Measurements from ENCODE around the gene TLE7. TPM values are rescaled to one million over a fixed set of nuclear protein-coding genes. Genes with fewer than 3 reads are reported as not detected.

The TLE7 gene
- not detected in 2 replicates for total RNA-seq (2022)
- Bru-seq, nascent RNA = not detected
- BruChase-seq, experiment 1, labeled RNA remaining after a 6-hour chase = not detected
- not detected for BruChase-seq, experiment 2, labeled RNA remaining after a 2-hour chase
- long read RNA-seq = 0 reads

DNA sequence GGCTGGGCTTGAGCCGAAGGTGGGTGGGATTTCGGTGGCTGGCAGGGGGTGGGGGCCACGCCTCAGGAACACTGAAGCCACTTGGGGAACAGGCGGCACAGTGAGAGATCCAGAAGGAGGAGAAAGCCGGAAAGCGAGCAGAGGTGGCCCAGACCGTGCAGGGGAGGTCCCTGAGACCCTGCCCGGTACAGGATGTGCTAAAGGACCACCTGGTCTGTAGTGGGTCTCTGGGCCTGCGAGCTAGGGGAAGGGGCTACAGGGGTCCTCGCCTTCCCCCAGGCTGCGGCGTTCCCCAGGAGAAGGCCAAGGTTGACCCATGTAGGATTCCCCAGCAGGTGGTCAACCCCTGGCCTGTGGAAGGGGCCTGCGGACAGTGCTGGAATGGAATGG, at the start of gene TLE7:
TSS of gene TLE7 (minus strand) at position 4 of the 390 bp plus-strand sequence. CDS start 8,730 bp downstream, outside the sequence.
- Mint-ChIP-seq H3K4me1 (ENCODE audit: insufficient read depth, unreplicated experiment) (no peaks in the 10 kb centered on the region), H3K36me3 (ENCODE audit: insufficient read depth, unreplicated experiment) (peaks cover 12% of the 10 kb centered on the region), H3K4me3 (ENCODE audit: unreplicated experiment) (no peak within 1 kb of the TSS), H3K27me3 (ENCODE audit: insufficient read depth, unreplicated experiment) (no peaks in the 10 kb centered on the region), H3K27ac (ENCODE audit: low read depth, unreplicated experiment) (no peak within 1 kb of the TSS), H3K9me3 (ENCODE audit: unreplicated experiment) (peaks cover 32% of the 10 kb centered on the region)
- ChIA-PET CTCF (no interaction called here), POLR2A (no interaction called here)
- no peak for DNase-seq (ENCODE audit: unreplicated experiment)
- no TSS peak for BruUV-seq (replicated peaks)
- intact Hi-C loops (cut with micrococcal nuclease) = no loop called here
- TF ChIP-seq, protein P1, sequence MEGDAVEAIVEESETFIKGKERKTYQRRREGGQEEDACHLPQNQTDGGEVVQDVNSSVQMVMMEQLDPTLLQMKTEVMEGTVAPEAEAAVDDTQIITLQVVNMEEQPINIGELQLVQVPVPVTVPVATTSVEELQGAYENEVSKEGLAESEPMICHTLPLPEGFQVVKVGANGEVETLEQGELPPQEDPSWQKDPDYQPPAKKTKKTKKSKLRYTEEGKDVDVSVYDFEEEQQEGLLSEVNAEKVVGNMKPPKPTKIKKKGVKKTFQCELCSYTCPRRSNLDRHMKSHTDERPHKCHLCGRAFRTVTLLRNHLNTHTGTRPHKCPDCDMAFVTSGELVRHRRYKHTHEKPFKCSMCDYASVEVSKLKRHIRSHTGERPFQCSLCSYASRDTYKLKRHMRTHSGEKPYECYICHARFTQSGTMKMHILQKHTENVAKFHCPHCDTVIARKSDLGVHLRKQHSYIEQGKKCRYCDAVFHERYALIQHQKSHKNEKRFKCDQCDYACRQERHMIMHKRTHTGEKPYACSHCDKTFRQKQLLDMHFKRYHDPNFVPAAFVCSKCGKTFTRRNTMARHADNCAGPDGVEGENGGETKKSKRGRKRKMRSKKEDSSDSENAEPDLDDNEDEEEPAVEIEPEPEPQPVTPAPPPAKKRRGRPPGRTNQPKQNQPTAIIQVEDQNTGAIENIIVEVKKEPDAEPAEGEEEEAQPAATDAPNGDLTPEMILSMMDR (IDR thresholded peaks at IDR 0.05; ENCODE audit: unreplicated experiment) = no peak

DNA sequence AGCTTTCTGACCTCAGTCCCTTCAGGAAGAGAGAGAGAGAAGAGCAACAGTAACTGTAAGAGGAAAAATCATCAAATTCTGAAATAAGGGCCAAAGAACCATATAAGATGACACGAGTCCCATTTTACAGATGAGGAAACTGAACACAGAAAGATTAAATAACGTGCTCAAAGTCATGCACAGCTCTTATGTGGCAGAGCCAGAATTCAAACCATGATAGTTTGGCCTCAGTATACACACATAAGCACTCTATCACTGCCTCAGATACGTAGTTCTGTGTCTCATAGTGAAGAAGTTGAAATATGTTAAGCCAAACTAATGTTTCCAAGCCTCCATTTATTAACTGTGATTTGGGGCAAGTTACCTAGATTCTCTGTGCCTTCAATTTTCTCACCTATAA, 49.2 kb upstream of the TLE7 start:
- H3K27me3 Mint-ChIP-seq (ENCODE audit: insufficient read depth, unreplicated experiment) = no peaks in the 10 kb centered on the region
- ChIA-PET CTCF (interaction anchor here (0.6 to 1.4 kb wide), 2 partner anchors 78 to 390 kb away, joined by 3 to 8 read pairs; no protein-coding TSS in a partner anchor), POLR2A (no interaction called here)
- no peak overlapping the region for H3K27ac Mint-ChIP-seq (ENCODE audit: low read depth, unreplicated experiment)
- no peak for DNase-seq (ENCODE audit: unreplicated experiment)
- no peaks in the 10 kb centered on the region for H3K9me3 Mint-ChIP-seq (ENCODE audit: unreplicated experiment)
- H3K4me1 Mint-ChIP-seq (ENCODE audit: insufficient read depth, unreplicated experiment) = no peaks in the 10 kb centered on the region
- no peaks in the 10 kb centered on the region for H3K36me3 Mint-ChIP-seq (ENCODE audit: insufficient read depth, unreplicated experiment)
- no TSS peak for BruUV-seq (replicated peaks)
- H3K4me3 Mint-ChIP-seq (ENCODE audit: unreplicated experiment) = no peak overlapping the region
- TF ChIP-seq, protein P1 (IDR thresholded peaks at IDR 0.05; ENCODE audit: unreplicated experiment) = no peak
- intact Hi-C loops (cut with micrococcal nuclease) = no loop called here

DNA sequence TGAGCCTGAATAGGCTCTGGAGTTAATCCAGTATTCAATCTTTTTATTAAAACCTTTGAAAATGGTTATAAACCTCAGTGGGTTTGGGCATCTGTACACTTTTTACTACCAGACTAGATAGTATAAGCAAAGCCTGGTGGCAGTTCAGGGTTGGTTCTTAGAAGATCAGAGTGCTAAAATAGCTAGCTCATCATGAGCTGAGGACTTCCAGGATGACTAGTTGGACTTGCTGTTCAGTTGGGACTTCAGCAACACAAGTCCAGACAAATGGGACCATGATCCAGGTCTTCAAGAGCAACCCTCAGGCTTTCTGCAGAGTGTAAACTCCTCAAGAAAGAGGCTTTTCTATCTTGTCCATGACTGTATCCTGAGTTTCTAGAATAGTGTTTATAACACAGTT, 48.5 kb upstream of the TLE7 start:
- TF ChIP-seq, protein P1 (IDR thresholded peaks at IDR 0.05; ENCODE audit: unreplicated experiment) = no peak
- intact Hi-C loops (cut with micrococcal nuclease) = no loop called here
- BruUV-seq (replicated peaks) = no TSS peak
- no peaks in the 10 kb centered on the region for H3K9me3 Mint-ChIP-seq (ENCODE audit: unreplicated experiment)
- CTCF ChIA-PET = interaction anchor here (0.6 to 4.4 kb wide), 4 partner anchors 10 to 397 kb away, joined by 3 to 36 read pairs (median 4); no protein-coding TSS in a partner anchor
- no peaks in the 10 kb centered on the region for H3K4me1 Mint-ChIP-seq (ENCODE audit: insufficient read depth, unreplicated experiment)
- POLR2A ChIA-PET = no interaction called here
- H3K27ac Mint-ChIP-seq (ENCODE audit: low read depth, unreplicated experiment) = no peak overlapping the region
- no peak for DNase-seq (ENCODE audit: unreplicated experiment)
- H3K27me3 Mint-ChIP-seq (ENCODE audit: insufficient read depth, unreplicated experiment) = no peaks in the 10 kb centered on the region
- no peaks in the 10 kb centered on the region for H3K36me3 Mint-ChIP-seq (ENCODE audit: insufficient read depth, unreplicated experiment)
- no peak overlapping the region for H3K4me3 Mint-ChIP-seq (ENCODE audit: unreplicated experiment)

DNA sequence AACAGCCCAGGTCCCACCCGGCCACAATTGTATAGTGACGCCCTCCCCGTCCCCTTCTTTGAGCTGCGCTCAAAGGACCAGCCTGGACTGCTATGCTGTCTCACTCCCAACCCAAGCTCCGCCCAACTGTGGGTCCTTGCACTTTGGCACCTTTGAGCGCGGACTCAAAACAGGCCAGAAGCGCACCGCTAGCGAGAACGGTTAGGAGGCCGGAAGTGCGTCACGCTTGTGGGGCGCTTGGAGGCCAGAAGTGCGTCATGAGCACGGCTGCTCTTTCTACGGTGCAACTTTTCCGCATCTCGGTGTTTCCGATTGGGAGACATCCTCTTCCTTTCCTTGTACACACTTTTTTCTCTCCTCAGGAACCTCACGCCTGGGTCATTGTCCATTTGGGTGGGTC, 47.3 kb upstream of the TLE7 start, which contains the start of gene ZNF19:
TSS of gene ZNF19 (minus strand) at position 203 of the 400 bp plus-strand sequence. CDS start 7,210 bp downstream, outside the sequence.
- no peak within 1 kb of the TSS for H3K27ac Mint-ChIP-seq (ENCODE audit: low read depth, unreplicated experiment)
- POLR2A ChIA-PET = interaction anchor here (0.8 kb wide), 1 partner anchor 29 kb away, joined by 3 read pairs; no protein-coding TSS in a partner anchor
- intact Hi-C loops (cut with micrococcal nuclease) = no loop called here

More for the DNA sequence above, 47.3 kb upstream of the TLE7 start, which contains the start of gene ZNF19:
- no peak for DNase-seq (ENCODE audit: unreplicated experiment)
- Mint-ChIP-seq H3K27me3 (ENCODE audit: insufficient read depth, unreplicated experiment) (no peaks in the 10 kb centered on the region), H3K4me3 (ENCODE audit: unreplicated experiment) (no peak within 1 kb of the TSS), H3K36me3 (ENCODE audit: insufficient read depth, unreplicated experiment) (no peaks in the 10 kb centered on the region), H3K4me1 (ENCODE audit: insufficient read depth, unreplicated experiment) (no peaks in the 10 kb centered on the region), H3K9me3 (ENCODE audit: unreplicated experiment) (no peaks in the 10 kb centered on the region)
- TF ChIP-seq, protein P1 (IDR thresholded peaks at IDR 0.05; ENCODE audit: unreplicated experiment) = no peak
- CTCF ChIA-PET = interaction anchor here (0.5 to 4.4 kb wide), 4 partner anchors 11 to 271 kb away, joined by 3 to 36 read pairs (median 6); no protein-coding TSS in a partner anchor
- no TSS peak for BruUV-seq (replicated peaks)
